ENCODE data around the gene NRDC. TPM values are rescaled to one million over a fixed set of nuclear protein-coding genes. Genes with fewer than 3 reads are reported as not detected.

NRDC gene
- total and polyA plus RNA-seq, 2 of the 8 experiments (the other 6 are each of a cell fraction or from before 2014, with no cell fraction given), result 70.2 to 182 TPM

- H3K79me2 ChIP-seq (ENCODE audit: control insufficient read depth in 1 of 2, insufficient read depth in 2 of 2, low read length in 2 of 2), result no peaks in the 10 kb centered on the region
- no peak overlapping the region for H3K14ac ChIP-seq (ENCODE audit: insufficient read length)
- no peak for DNase-seq (ENCODE audit: low read depth in 1 of 2, low spot score in 2 of 2)
- no peak overlapping the region for H3K23ac ChIP-seq (ENCODE audit: insufficient read length)
- H2BK15ac ChIP-seq (ENCODE audit: low read length), result no peak overlapping the region
- FAIRE-seq, result no peak
- 100% methylated on average over 1 of the region's 1 CpG; no CpG with 5 or more reads in 1 of the 2 experiments for WGBS, 2 experiments (ENCODE audit: extremely low coverage in 1 of 2, insufficient coverage in 1 of 2, insufficient read length in 1 of 2, insufficient replicate concordance in 2 of 2, low coverage in 1 of 2, low lambda C conversion rate in 2 of 2, missing lambda C conversion rate in 1 of 2)
- H3K4me3 ChIP-seq (ENCODE audit: extremely low read depth in 1 of 4, insufficient read depth in 2 of 4, low read depth in 3 of 4, low read length in 4 of 4), result no peak overlapping the region
- TF ChIP-seq KDM4A (IDR thresholded peaks at IDR 0.05; ENCODE audit: low read depth, low read length, severe bottlenecking), result no peak
- no peak for TF ChIP-seq POLR2A (IDR thresholded peaks at IDR 0.05; ENCODE audit: control extremely low read depth in 1 of 2, low read depth in 2 of 2, low read length in 2 of 2)
- no peak for TF ChIP-seq RBBP5 (IDR thresholded peaks at IDR 0.05; ENCODE audit: borderline replicate concordance, low read depth, low read length)
- no peak for TF ChIP-seq BRCA1 (IDR thresholded peaks at IDR 0.05; ENCODE audit: low read depth, low read length)
- H2BK120ac ChIP-seq (replicated peaks; ENCODE audit: low read depth, low read length), result no peak overlapping the region
- H2BK20ac ChIP-seq (ENCODE audit: low read length), result no peak overlapping the region
- H3K36me3 ChIP-seq (ENCODE audit: control insufficient read depth in 2 of 4, insufficient read depth in 4 of 4, low read length in 3 of 4), result peaks cover 0 to 54% (median 10%) of the 10 kb centered on the region in 4 experiments; a peak in 6 of 8 replicates
- H4K5ac ChIP-seq (ENCODE audit: insufficient read length, low read depth, low read length), result no peak overlapping the region
- H4K8ac ChIP-seq (ENCODE audit: extremely low read depth, insufficient read depth, low read length), result no peak overlapping the region
- no peak overlapping the region for H3K56ac ChIP-seq (replicated peaks; ENCODE audit: insufficient read length, low read depth, low read length)
- no peak overlapping the region for H3K27ac ChIP-seq (ENCODE audit: low read depth, low read length)
- ChIA-PET CTCF (ENCODE audit: partially characterized antibody) (no interaction called here), POLR2A (ENCODE audit: partially characterized antibody) (no interaction called here)
- H3K18ac ChIP-seq (ENCODE audit: extremely low read depth, low read length), result no peak overlapping the region
- H3K27me3 ChIP-seq (replicated peaks in 1 of 4; ENCODE audit: control insufficient read depth in 3 of 4, extremely low read depth in 1 of 4, insufficient read depth in 3 of 4, low read length in 3 of 4), result no peaks in the 10 kb centered on the region
- H3K4me1 ChIP-seq (replicated peaks in 1 of 4; ENCODE audit: control insufficient read depth in 3 of 4, insufficient read depth in 4 of 4, low read length in 3 of 4), result no peaks in the 10 kb centered on the region
- H2BK5ac ChIP-seq (ENCODE audit: low read depth, low read length), result no peak overlapping the region
- no peak overlapping the region for H3K4ac ChIP-seq (replicated peaks; ENCODE audit: insufficient read length, low read depth, low read length)
- H2AK5ac ChIP-seq (ENCODE audit: low read depth, low read length), result no peak overlapping the region
- no peaks in the 10 kb centered on the region for H3K79me1 ChIP-seq (ENCODE audit: low read depth, low read length)
- no peaks in the 10 kb centered on the region for H3K9me3 ChIP-seq (ENCODE audit: insufficient read depth in 2 of 2, low read depth in 1 of 2, low read length in 1 of 2)
- no peak overlapping the region for H2AFZ ChIP-seq (ENCODE audit: low read length)
- no peaks in the 10 kb centered on the region for H3K23me2 ChIP-seq (ENCODE audit: low read depth, low read length)
- H2BK12ac ChIP-seq (ENCODE audit: low read depth, low read length), result no peak overlapping the region
- peaks cover 0 to 3% of the 10 kb centered on the region in 2 experiments for H4K20me1 ChIP-seq (replicated peaks in 1 of 2; ENCODE audit: control insufficient read depth in 1 of 2, insufficient read depth in 2 of 2, low read length in 2 of 2)
- H3K4me2 ChIP-seq (ENCODE audit: insufficient read depth in 1 of 2, low read depth in 2 of 2, low read length in 2 of 2), result no peak overlapping the region
- no peak overlapping the region for H4K91ac ChIP-seq (replicated peaks; ENCODE audit: insufficient read length, low read length)
- no peak overlapping the region for H3K9ac ChIP-seq (replicated peaks in 1 of 4; ENCODE audit: extremely low read depth in 1 of 4, low read depth in 3 of 4, low read length in 3 of 4)
These were observed 64.0 kb downstream of the NRDC start for GRCh38 chr1:51814513-51814912.

All from H1 (cell line).